GM18499 (cell line): ENCODE measurements around the gene MRAP2.
"Not testable (repeated sequence)": the region's sequence is repeated elsewhere in the genome, so short reads cannot be mapped to it uniquely, and the experiment has no call there.

Source experiments
- ATAC-seq: cut with Tn5 transposase; IDR thresholded peaks from one replicate; pipeline ENCODE4 v1.9.1; 2021; ENCODE audit warnings: moderate number of reproducible peaks; ENCODE audit not compliant: insufficient read depth, unreplicated experiment

The MRAP2 gene

DNA sequence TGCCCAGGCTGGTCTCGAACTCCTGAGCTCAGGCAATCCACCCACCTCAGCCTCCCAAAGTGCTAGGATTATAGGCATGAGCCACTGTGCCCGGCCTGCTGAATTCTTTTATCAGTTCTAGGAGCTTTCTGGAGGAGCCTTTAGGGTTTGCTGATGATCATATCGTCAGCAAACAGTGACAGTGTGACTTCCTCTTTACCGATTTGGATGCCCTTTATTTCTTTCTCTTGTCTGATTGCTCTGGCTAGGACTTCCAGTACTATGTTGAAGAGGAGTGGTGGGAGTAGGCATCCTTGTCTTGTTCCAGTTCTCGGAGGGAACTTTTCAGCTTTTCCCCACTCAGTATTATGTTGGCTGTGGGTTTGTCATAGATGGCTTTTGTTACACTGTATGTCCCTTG, 35.3 kb downstream of the MRAP2 start:
- not testable (repeated sequence) for ATAC-seq

DNA sequence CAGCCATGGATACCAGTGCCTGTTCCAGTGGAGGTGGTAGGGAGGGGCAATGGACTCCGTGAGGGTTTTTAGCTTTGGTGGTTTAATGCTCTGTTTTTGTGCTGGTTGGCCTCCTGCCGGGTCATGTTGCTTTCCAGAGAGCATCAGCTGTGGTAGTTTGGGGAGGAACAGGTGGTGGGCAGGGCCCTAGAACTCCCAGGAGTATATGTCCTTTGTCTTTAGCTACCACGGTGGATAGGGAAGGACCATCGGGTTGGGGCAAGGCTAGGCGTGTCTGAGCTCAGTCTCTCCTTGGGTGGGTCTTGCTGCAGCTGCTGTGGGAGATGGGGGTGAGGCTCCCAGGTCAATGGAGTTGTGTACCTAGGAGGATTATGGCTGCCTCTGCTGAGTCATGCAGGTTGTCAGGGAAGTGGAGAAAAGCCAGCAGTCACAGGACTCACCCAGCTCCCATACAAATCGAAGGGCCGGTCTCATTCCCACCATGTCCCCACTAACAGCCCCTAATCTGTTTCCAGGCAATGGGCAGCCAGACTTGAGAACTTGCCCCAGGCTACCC, 38.9 kb downstream of the MRAP2 start:
- no peak for ATAC-seq

DNA sequence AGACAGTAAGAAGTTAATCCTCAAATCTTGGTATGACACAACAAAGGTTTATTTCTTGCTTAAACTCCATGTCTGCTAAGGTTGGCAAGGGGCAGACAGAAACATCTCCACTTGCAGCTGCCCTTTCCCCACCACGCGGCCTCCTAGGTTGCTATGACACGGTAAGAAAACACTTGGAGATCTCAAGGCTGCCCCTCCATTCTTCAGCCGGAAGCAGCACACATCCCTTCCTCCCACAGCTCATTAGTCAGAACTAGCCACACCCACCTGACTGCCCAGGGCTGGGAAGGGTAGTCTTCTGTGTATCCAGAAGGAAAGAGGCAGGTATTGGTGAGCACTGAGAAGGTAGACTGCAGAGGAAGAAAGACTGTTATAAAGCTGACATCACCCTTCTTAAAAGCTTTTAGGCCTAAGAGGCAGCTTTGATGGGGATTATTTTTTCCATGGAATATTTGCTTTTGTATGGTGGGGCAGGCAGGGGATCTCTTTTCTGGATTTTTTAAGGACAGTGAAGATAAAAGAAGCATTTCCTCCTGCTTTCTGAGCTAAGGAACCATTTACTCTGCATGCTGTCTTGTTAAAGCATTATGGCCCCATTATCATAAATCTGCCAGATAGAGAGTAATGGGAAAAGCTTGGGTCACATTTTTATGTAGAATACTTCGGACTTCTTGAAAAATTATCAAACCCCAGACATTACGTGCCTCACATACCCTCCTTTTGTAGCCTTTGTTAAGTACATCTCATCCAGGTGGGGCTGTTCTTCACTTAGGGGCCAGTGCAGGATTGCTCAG, 41.6 kb downstream of the MRAP2 start:
- no peak for ATAC-seq

DNA sequence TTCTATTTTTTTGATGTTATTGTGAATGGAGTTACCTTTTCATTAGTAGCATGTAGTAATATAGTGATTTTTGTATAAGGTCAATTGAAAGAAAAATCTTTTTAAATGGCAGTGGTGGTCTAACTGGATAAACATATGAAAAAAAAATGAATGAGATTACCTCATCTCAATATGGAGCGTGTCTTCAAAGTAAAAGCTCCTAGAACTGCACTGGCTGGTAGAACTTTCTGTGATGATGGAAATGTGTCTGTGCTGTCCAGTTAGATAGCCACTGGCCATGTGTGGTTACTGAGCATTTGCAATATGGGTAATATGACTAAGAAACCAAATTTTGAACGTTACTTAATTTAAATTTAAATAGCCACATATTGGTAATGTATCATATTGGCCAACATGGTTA, 44.1 kb downstream of the MRAP2 start:
- ATAC-seq, result no peak

DNA sequence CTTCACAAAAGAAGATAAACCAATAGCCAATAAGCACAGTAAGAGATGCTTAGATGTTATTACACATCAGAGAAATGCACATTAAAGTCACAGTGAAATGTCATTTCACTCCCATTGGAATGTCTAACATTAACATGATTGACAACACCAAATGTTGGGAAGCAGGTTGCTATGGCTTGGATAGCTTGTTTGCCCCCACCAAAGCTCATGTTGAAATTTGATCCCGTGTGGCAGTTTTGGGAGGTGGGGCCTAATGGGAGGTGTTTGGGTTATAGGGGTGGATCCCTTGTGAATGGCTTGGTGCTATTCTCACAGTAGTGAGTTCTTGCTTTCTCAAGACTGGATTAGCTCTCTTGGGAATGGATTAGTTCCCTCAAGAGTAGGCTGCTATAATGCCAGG, 44.8 kb downstream of the MRAP2 start:
- ATAC-seq, result no peak

DNA sequence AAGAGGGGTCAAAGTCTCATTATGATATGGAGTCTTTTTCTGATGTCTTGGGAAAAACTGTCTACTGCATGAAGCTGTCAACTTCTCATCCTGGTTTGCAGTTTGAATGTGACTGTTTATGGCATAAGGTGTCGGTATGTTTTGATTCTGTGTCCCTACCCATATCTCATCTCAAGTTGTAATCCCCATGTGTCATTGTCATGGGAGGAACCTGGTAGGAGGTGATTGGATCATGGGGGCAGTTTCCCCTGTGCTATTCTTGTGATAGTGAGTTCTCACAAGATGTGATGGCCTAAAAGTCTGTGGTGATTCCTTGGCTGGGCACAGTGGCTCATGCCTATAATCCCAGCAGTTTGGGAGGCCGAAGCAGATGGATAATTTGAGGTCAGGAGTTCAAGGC, 47.6 kb downstream of the MRAP2 start:
- ATAC-seq, result no peak

DNA sequence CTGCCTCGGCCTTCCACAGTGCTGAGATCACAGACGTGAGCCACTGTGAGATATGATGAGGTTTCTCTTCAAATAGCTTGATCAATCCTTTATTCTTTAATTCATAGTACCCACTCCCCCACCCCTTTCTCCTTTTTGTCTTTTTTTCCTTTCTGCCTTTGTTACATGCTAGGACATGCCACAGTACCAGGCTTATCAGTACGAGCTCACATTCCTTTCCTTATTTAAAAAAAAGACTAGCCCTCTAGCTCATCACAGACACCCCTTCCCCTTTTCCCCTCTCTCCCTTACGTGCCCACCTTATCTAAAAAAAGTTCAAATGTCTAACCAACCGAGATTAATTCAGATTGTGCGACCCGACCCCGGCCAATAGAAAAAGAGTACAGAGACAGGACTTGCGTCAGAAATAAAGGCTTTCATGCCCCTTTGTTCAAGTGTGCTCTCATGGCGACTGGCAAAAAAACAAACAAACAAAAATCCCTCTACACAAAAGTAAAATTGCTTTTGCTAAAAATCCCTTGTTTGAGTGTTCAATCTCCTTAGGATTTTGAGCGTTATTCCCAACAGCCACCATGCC, 49.2 kb downstream of the MRAP2 start:
- ATAC-seq, result no peak

DNA sequence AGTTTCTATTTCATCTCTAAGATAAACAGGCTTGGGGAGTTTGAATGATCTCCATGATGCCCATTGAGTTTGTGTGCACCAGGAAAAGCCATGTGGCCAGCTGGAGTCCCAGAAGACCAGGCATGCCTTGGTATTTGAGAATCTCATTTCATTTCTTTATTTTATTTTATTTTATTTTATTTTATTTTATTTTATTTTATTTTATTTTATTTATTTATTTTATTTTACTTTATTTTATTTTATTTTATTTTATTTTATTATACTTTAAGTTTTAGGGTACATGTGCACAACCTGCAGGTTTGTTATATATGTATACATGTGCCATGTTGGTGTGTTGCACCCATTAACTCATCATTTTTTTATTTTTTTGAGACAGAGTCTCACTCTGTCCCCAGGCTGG, 51.1 kb downstream of the MRAP2 start:
- not testable (repeated sequence) for ATAC-seq

DNA sequence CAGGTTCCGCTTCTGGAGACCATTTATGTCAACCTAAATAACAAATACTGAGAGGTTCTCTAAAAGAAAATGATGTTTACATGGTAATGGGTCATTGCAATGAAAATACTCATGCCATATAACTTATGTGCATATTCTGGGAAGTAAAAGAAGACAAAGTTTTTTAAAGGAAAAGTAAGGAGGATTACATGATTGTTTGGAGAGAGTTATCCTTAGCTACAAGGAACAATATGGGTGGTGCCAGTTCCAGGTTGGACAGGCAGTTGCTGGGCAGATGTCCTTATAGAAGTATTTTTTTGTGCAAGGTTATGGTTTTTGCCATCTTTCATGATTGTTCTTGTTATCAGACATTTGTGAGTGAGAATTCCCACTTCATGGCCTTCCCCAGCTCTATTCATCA, 52.5 kb downstream of the MRAP2 start:
- ATAC-seq, result no peak

DNA sequence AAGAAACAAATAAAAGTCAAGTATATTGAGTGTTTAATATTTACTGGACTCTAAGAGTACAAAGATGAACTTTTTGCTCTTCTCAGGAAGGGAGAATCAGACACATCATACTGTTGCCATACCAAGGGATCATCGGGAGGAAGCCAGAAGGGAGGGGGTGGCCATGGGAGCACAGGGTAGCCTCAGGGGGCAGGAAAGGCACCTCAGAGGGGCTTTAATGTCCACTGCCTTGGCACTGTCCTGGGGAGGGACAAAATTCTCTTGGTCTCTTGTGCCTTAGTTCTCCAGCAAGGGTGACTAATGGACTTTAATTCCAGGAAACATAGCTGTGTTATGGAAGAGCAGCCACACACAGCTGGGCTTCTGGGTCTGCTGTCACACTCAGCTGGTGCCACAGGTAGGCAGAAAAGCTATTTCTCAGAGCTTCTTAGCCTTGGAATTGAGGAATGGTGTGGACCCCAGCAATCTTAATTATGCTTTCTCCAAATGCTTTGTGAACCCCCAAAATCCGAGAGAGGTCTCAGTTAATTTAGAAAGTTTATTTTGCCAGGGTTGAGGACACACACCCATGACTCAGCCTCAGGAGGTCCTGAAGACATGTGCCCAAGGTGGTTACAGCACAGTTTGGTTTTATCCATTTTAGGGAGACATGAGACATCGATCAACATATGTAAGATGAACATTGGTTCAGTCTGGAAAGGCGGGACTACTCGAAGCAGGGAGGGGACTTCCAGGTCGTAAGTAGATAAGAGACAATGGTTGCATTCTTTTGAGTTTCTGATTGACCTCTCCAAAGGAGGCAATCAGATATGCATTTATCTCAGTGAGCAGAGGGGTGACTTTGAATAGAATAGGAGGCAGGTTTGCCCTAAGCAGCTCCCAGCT, 53.2 kb downstream of the MRAP2 start:
- ATAC-seq, result no peak

DNA sequence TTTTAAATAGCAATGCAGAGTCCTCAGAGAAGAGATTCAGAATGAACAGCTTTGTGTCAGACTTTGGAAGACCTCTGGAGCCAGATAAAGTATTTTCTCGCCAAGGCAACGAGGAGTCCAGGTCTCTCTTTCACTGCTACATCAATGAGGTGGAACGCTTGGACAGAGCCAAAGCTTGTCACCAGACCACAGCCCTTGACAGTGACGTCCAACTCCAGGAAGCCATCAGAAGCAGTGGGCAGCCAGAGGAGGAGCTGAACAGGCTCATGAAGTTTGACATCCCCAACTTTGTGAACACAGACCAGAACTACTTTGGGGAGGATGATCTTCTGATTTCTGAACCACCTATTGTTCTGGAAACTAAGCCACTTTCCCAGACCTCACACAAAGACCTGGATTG, 55.5 kb downstream of the MRAP2 start:
- ATAC-seq, result no peak

DNA sequence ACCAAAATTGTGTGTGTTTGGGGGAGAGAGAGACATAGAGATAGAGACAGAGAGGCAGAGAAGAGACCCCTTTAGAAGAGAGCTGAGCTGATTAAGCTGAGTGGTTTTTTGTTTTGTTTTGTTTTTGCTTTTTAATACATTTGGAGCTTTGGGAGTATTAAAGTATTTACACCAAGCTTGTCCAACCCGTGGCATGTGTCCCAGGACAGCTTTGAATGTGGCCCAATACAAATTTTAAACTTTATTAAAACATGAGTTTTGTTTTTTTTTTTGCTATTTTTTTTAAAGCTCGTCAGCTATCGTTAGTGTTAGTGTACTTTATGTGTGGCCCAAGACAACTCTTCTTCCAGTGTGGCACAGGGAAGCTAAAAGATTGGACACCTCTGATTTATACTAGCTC, 56.0 kb downstream of the MRAP2 start:
- no peak for ATAC-seq

DNA sequence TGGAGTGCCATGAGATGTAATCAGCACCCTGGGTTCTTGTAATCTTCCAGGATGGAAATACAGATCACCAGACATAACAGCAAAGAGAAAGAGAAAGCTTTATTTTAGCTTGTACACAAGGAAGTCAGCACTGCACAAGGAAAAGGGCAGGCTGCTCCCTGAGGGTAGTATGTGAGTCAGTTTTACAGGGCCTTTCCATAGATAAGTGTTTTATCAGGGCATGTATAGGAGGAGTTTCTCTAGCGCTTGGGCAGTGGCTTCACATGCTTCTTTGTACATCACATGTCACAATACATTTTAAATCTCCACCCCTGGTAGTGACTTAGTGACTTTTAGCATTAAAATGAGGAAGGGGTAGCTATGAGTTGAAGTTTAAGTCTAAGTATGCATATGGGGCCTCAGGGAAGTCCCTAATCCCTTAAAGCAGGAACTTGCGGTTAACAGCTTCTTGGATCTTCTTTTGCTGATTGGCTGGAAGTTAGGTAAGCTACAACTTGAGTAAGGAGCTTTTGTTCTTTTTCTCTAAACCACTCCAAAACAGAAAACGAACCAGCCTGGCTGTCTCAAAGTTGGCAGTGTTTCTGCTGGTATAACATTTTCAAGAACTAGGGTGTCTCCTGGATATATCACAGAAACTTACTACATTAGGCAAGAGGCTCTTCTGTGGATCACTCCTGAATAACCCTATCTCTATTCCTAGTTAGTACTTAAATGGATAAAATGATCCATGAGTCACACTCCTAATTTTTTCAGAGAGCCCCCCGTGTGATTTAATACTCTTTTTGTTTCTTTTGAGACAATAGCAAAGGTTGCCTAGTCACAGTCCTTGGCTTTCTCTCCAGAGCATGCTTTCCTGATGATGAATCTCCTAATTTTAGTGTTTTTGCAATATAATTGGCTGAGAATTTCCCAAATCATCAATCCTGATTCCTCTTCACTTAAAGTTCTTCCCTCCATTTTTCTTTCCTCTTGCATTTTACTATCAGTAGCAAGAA, 60.2 kb downstream of the MRAP2 start:
- ATAC-seq, result no peak

DNA sequence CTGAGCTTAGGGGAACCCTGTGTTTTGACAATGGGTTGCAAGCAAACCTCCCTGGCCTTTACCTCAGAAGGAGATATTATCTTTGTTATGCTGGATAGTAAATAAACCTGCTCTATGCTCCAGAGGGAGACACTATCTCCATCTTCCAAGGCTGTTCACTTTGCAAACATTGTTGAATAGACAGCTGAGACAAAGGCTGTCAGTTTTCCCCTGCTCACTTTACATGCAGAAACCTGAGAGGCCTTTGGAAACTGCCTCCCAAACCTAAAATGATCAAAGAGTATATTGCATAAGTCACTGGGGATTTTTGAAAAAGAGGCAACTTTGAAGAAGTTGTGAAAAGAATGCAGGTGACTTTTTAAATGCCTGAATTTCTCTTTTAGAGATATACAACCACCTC, 61.6 kb downstream of the MRAP2 start:
- ATAC-seq, result no peak

DNA sequence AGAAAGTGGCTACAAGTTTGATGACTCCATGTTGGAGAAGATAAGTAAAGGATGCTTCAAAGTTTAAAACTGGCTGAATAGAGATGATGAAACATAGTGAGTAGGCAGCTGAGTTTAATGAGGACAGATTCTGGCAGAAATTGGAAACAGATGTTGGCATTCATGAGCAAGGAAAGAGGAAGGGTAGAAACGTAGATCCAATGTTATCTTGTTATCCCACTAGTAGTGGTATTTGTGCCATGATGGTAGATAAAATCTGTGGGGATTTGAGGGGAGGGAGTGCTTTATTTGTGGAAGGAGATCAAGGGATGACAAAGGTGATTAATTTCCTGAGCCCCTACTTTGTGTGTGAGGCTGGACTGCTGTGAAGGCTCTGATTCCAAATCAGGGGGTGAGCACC, 69.5 kb downstream of the MRAP2 start:
- no peak for ATAC-seq

DNA sequence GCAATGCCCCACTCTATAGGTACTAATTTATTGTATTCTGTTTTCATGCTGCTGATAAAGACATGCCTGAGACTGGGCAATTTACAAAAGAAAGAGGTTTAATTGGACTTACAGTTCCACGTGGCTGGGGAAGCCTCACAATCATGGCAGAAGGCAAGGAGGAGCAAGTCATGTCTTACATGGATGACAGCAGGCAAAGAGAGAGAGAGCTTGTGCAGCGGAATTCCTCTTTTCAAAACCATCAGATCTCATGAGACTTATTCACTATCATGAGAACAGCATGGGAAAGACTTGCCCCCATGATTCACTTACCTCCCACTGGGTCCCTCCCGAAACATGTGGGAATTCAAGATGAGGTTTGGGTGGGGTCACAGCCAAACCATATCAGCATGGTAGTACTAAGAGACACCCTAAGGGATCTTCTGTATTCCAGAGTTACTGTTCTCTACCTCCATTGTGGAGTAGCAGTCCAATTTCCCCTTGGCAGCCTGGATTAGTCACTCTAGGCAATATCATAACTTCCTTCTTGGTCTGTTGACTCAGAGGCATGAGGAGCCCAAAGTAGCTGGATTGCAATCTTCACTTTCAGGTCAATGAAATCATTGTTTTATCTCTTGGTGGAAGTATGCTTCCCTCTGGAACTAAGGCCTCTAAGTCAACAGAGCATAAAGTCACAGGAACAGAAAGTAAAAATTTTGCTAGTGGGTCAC, 71.8 kb downstream of the MRAP2 start:
- not testable (repeated sequence) for ATAC-seq

DNA sequence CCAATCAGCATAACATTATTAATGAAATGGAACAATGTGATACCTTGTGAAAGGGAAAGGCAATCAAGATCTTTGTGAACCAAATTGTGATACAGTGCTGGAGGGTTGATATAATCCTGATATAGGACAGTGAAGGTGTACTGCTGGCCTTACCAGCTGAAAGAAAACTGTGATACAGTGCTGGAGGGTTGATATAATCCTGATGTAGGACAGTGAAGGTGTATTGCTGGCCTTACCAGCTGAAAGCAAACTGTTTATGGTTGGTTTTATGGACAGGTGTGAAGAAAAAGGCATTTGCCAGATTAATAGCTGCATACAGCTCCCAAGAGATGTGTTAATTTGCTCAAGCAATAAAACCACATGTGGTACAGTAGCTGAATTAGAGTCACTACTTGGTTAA, 73.9 kb downstream of the MRAP2 start:
- ATAC-seq, result no peak

DNA sequence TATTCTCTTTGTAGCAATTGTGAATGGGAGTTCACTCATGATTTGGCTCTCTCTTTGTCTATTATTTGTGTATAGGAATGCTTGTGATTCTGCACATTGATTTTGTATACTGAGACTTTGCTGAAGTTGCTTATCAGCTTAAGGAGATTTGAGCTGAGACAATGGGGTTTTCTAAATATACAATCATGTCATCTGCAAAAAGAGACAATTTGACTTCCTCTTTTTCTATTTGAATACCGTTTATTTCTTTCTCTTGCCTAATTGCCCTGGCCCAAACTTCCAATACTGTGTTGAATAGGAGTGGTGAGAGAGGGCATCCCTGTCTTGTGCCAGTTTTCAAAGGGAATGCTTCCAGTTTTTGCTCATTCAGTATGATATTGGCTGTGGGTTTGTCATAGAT, 77.8 kb downstream of the MRAP2 start:
- not testable (repeated sequence) for ATAC-seq

DNA sequence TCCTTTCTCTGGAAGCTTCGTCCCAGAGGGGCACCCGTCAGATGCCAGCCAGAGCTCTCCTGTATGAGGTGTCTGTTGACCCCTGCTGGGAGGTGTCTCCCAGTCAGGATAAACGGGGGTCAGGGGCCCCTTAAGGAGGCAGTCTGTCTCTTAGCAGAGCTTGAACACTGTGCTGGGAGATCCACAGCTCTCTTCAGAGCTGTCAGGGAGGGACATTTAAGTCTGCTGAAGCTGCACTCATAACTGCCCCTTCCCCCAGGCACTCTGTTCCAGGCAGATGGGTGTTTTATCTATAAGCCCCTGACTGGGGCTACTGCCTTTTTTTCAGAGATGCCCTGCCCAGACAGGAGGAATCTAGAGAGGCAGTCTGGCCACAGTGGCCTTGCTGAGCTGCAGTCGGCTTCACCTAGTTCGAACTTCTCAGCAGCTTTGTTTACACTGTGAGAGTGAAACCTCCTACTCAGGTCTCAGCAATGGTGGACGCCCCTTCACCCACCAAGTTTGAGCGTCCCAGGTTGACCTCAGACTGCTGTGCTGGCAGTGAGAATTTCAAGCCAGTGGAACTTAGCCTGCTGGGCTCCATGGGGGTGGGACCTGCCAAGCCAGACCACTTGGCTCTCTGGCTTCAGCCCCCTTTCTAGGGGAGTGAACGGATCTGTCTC, 81.5 kb downstream of the MRAP2 start:
- ATAC-seq, result not testable (repeated sequence)
